Mesenchymal stem cell (in vitro differentiated cells and primary cell): ENCODE results near the gene C1QTNF8.

Source experiments
- DNase-seq: peaks from one replicate; pipeline ENCODE4 v3.0.0-alpha.2; 2013
- H2AFZ ChIP-seq: one replicate; pipeline ENCODE4 v1.6.1; 2013; ENCODE audit warnings: low read depth, mild to moderate bottlenecking, control low read depth, inconsistent platforms, low read length, moderate library complexity
- H2AK5ac ChIP-seq: 2 replicates; pipeline ENCODE4 v1.6.1; 2013; ENCODE audit warnings: low read length, moderate library complexity, mild to moderate bottlenecking, inconsistent platforms; ENCODE audit not compliant: severe bottlenecking
- H2BK120ac ChIP-seq: one replicate; pipeline ENCODE4 v1.6.1; 2013; ENCODE audit warnings: low read depth, mild to moderate bottlenecking, inconsistent platforms, low read length, moderate library complexity
- H2BK12ac ChIP-seq, 2 experiments: one replicate each; pipeline ENCODE4 v1.6.1; 2013; ENCODE audit warnings: inconsistent platforms in 2 of 2, low read length in 2 of 2, mild to moderate bottlenecking in 2 of 2, moderate library complexity in 2 of 2, control low read depth in 1 of 2
- H2BK15ac ChIP-seq: one replicate; pipeline ENCODE4 v1.6.1; 2013; ENCODE audit warnings: mild to moderate bottlenecking, low read depth, inconsistent platforms; ENCODE audit not compliant: poor library complexity, severe bottlenecking
- H2BK5ac ChIP-seq: 2 replicates; pipeline ENCODE4 v1.6.1; 2013; ENCODE audit warnings: low read depth, mild to moderate bottlenecking, low read length, control low read depth, inconsistent platforms; ENCODE audit not compliant: poor library complexity, severe bottlenecking
- H3K14ac ChIP-seq, 2 experiments: one replicate each; pipeline ENCODE4 v1.6.1; 2013; ENCODE audit warnings: inconsistent platforms in 2 of 2, low read length in 2 of 2, control low read depth in 1 of 2, mild to moderate bottlenecking in 1 of 2, moderate library complexity in 1 of 2
- H3K18ac ChIP-seq, 2 experiments: one replicate each; pipeline ENCODE4 v1.6.1; 2013; ENCODE audit warnings: inconsistent platforms in 2 of 2, low read length in 2 of 2, control low read depth in 1 of 2, low read depth in 1 of 2, mild to moderate bottlenecking in 1 of 2
- H3K23ac ChIP-seq, 2 experiments: one replicate each; pipeline ENCODE4 v1.6.1; 2013; ENCODE audit warnings: inconsistent platforms in 2 of 2, low read length in 2 of 2, mild to moderate bottlenecking in 2 of 2, moderate library complexity in 2 of 2, control low read depth in 1 of 2
- H3K27ac ChIP-seq: 2 replicates; pipeline ENCODE4 v1.5.1; 2013; ENCODE audit warnings: mild to moderate bottlenecking, moderate library complexity, low read length, control low read depth, inconsistent platforms; ENCODE audit not compliant: poor library complexity, severe bottlenecking
- H3K27me3 ChIP-seq, 2 experiments: 2 replicates each; pipeline versions ENCODE4 v1.6.1 to v1.7.0; 2013; ENCODE audit warnings: low read length in 2 of 2, mild to moderate bottlenecking in 2 of 2, moderate library complexity in 2 of 2, control low read depth in 1 of 2, inconsistent platforms in 1 of 2; ENCODE audit not compliant: control insufficient read depth in 1 of 2, insufficient read depth in 1 of 2
- H3K36me3 ChIP-seq, 2 experiments: 2 replicates each; pipeline versions ENCODE4 v1.6.1 to v1.7.0; 2013; ENCODE audit warnings: low read length in 2 of 2, control low read depth in 1 of 2, inconsistent platforms in 1 of 2, low read depth in 1 of 2, mild to moderate bottlenecking in 1 of 2; ENCODE audit not compliant: insufficient read depth in 2 of 2, control insufficient read depth in 1 of 2
- H3K4ac ChIP-seq, 2 experiments: one replicate each; pipeline ENCODE4 v1.6.1; 2013; ENCODE audit warnings: inconsistent platforms in 2 of 2, low read length in 2 of 2, mild to moderate bottlenecking in 2 of 2, moderate library complexity in 2 of 2, control low read depth in 1 of 2, low read depth in 1 of 2
- H3K4me1 ChIP-seq: 2 replicates; pipeline ENCODE4 v1.6.1; 2013; ENCODE audit warnings: low read depth, low read length, control low read depth; ENCODE audit not compliant: control insufficient read depth, insufficient read depth
- H3K4me2 ChIP-seq: 2 replicates; pipeline ENCODE4 v1.6.1; 2013; ENCODE audit warnings: low read length, mild to moderate bottlenecking, inconsistent platforms; ENCODE audit not compliant: poor library complexity, severe bottlenecking
- H3K4me3 ChIP-seq, 2 experiments: 2 replicates each; pipeline versions ENCODE4 v1.5.1 to v1.7.0; 2013; ENCODE audit warnings: low read length in 2 of 2, mild to moderate bottlenecking in 2 of 2, control low read depth in 1 of 2, low read depth in 1 of 2; ENCODE audit not compliant: insufficient read depth in 1 of 2
- H3K79me1 ChIP-seq: replicated peaks from 2 replicates; pipeline ENCODE4 v1.6.1; 2013; ENCODE audit warnings: mild to moderate bottlenecking, control low read depth, low read length, inconsistent platforms; ENCODE audit not compliant: poor library complexity, severe bottlenecking
- H3K9ac ChIP-seq: 2 replicates; pipeline ENCODE4 v1.7.0; 2013; ENCODE audit warnings: mild to moderate bottlenecking, low read length, moderate library complexity
- H3K9me3 ChIP-seq: 2 replicates; pipeline ENCODE4 v1.7.0; 2013; ENCODE audit warnings: mild to moderate bottlenecking, low read length; ENCODE audit not compliant: control insufficient read depth
- H4K8ac ChIP-seq: one replicate; pipeline ENCODE4 v1.6.1; 2013; ENCODE audit warnings: inconsistent platforms, mild to moderate bottlenecking, low read length, moderate library complexity
- H4K91ac ChIP-seq: one replicate; pipeline ENCODE4 v1.6.1; 2013; ENCODE audit warnings: mild to moderate bottlenecking, low read length, inconsistent platforms
- whole genome bisulfite sequencing: methylation state at CpG from one replicate; pipeline ENCODE4 v1.1.7; 2013; ENCODE audit warnings: mixed read lengths; 5-methylcytosine and 5-hydroxymethylcytosine counted together

The C1QTNF8 gene

GRCh38 chr16:1082266-1082951 is 13.6 kb downstream of the C1QTNF8 start:
- Histone ChIP-seq H3K18ac (no peak overlapping the region), H2BK15ac (no peak overlapping the region), H3K4me3 (no peak overlapping the region), H2AFZ (no peak overlapping the region), H3K4me1 (peaks cover 19% of the 10 kb centered on the region), H3K4me2 (no peak overlapping the region), H4K91ac (no peak overlapping the region), H3K27ac (no peak overlapping the region), H2AK5ac (no peak overlapping the region), H4K8ac (no peak overlapping the region), H3K4ac (no peak overlapping the region), H3K79me1 (no peaks in the 10 kb centered on the region), H3K23ac (no peak overlapping the region), H3K36me3 (peaks cover 0 to 3% of the 10 kb centered on the region in 2 experiments), H2BK12ac (no peak overlapping the region), H2BK120ac (no peak overlapping the region), H2BK5ac (no peak overlapping the region), H3K27me3 (peaks cover 7 to 38% of the 10 kb centered on the region in 2 experiments), H3K9me3 (peaks cover 16% of the 10 kb centered on the region), H3K9ac (no peak overlapping the region), H3K14ac (no peak overlapping the region)
- WGBS: 57% methylated on average over 21 of the region's 21 CpGs
- DNase-seq: peak; percentile 15

- no peak overlapping the region for H3K18ac ChIP-seq
- no peak overlapping the region for H2BK15ac ChIP-seq
- H3K79me1 ChIP-seq: no peaks in the 10 kb centered on the region
- no peak overlapping the region for H2BK12ac ChIP-seq
- no peak overlapping the region for H4K8ac ChIP-seq
- no peak overlapping the region for H2AK5ac ChIP-seq
- H3K4me3 ChIP-seq: no peak overlapping the region
- H3K9me3 ChIP-seq: peaks cover 16% of the 10 kb centered on the region
- H3K4me1 ChIP-seq: peaks cover 21% of the 10 kb centered on the region
- H3K14ac ChIP-seq: no peak overlapping the region
- H3K36me3 ChIP-seq: peaks cover 0 to 3% of the 10 kb centered on the region in 2 experiments
- no peak overlapping the region for H3K9ac ChIP-seq
- no peak overlapping the region for H3K27ac ChIP-seq
- 88% methylated on average over 22 of the region's 22 CpGs for WGBS
- no peak overlapping the region for H2BK5ac ChIP-seq
- no peak overlapping the region for H3K4me2 ChIP-seq
- no peak overlapping the region for H4K91ac ChIP-seq
- H2AFZ ChIP-seq: no peak overlapping the region
- H2BK120ac ChIP-seq: no peak overlapping the region
- no peak overlapping the region for H3K4ac ChIP-seq
- no peak for DNase-seq
- peaks cover 13 to 40% of the 10 kb centered on the region in 2 experiments for H3K27me3 ChIP-seq
- H3K23ac ChIP-seq: no peak overlapping the region
Measured at GRCh38 chr16:1081734-1082265, 14.2 kb downstream of the C1QTNF8 start.

- Histone ChIP-seq H2AFZ (no peak overlapping the region), H2BK12ac (no peak overlapping the region), H3K4ac (no peak overlapping the region), H3K4me1 (peaks cover 21% of the 10 kb centered on the region), H3K4me2 (no peak overlapping the region), H3K9ac (no peak overlapping the region), H3K9me3 (peaks cover 16% of the 10 kb centered on the region), H3K14ac (no peak overlapping the region), H4K8ac (no peak overlapping the region), H3K27me3 (peaks cover 18 to 47% of the 10 kb centered on the region in 2 experiments), H2AK5ac (no peak overlapping the region), H3K79me1 (no peaks in the 10 kb centered on the region), H4K91ac (no peak overlapping the region), H3K27ac (no peak overlapping the region), H2BK120ac (no peak overlapping the region), H2BK15ac (no peak overlapping the region), H3K18ac (no peak overlapping the region), H3K36me3 (peaks cover 0 to 3% of the 10 kb centered on the region in 2 experiments), H3K4me3 (peak overlapping the region in 1 of 2 experiments; percentile 7), H3K23ac (no peak overlapping the region), H2BK5ac (no peak overlapping the region)
- DNase-seq: no peak
- 52% methylated on average over 40 of the region's 42 CpGs for WGBS
Measured at GRCh38 chr16:1080801-1081733, 15.0 kb downstream of the C1QTNF8 start.
